ENCODE results near the gene GRM4.

DNA sequence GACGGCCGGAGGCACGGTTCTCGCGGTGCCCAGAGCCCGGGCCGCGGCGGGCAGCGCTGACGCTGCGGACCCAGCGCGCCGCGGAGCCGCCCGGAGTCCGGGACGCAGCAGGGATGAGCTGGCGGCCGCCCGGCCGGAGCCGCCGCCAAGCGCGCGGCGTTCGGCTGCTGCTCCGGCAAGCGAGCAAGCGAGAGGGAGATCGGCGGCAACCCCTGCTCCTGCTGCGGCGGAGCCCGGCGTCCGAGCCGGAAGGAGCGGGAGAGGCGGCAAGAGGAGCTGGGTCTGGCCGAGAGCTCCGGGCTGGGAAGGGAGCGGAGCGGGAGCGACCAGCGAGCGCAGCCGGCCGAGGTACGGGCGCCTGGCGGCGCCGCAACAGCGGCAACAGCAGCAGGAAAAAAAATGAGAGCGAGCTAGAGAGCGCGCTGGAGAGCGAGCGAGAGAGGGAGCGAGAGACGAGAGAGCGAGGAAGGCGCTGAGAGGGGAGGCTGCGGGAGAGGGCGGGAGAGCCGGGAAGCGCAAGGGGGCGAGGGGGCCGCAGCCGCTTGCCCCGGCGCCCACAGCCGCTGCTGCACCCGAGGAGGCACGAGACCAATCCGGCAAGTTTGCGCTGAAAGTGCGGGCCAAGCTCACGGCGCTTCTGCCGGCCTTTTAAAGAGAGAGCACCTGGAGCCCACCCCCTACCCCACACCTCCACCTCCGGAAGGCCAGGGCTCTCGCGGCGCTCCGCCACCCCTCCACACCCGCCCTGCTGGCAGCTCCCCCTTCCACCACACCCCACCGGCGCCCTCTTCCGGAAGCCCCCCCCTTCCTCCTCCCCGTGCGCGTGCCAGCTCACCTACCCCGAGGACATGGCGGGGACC is 496 bp downstream of the GRM4 start:
- TF ChIP-seq CTCF (IDR thresholded peaks at IDR 0.05): no peak
- no peak for TF ChIP-seq POLR2A (IDR thresholded peaks at IDR 0.05)
